Bronchial epithelial cell (primary cell): ENCODE measurements around the gene ATF7. TPM values are rescaled to one million over a fixed set of nuclear protein-coding genes. Genes with fewer than 3 reads are reported as not detected.

Source experiments
- DNase-seq: peaks from one replicate; pipeline ENCODE4 v3.0.0-alpha.2; 2010; ENCODE audit warnings: low read depth
- FAIRE-seq: peaks from 2 replicates; lab custom pipeline; 2011; peaks lifted over from hg19 to GRCh38; lab: Jason Lieb, UNC
- H3K27me3 ChIP-seq: 2 replicates; pipeline ENCODE4 v1.5.1; 2011; ENCODE audit warnings: low read length; ENCODE audit not compliant: control insufficient read depth, insufficient read depth
- H3K36me3 ChIP-seq: 2 replicates; pipeline ENCODE4 v1.5.1; 2011; ENCODE audit warnings: low read length; ENCODE audit not compliant: control insufficient read depth, insufficient read depth
- H3K4me3 ChIP-seq: 2 replicates; pipeline ENCODE4 v1.5.1; 2011; ENCODE audit warnings: mild to moderate bottlenecking, low read depth, low read length, control low read depth
- total RNA-seq: library from RNA; depleted of rRNA; stranded (reverse); fragments of >200 nt; gene quantifications from 2 replicates; pipeline ENCODE4 v1.2.1, GENCODE V29; 2014
- TF ChIP-seq, protein P1 (sequence below): IDR thresholded peaks from 2 replicates; pipeline ENCODE4 v1.5.1; 2011; ENCODE audit warnings: mild to moderate bottlenecking, moderate library complexity, low read length, control low read depth, inconsistent platforms; ENCODE audit not compliant: insufficient read depth, severe bottlenecking

ATF7 gene
- total RNA-seq, 1 donor from 2014 or later = 5.3 TPM

DNA sequence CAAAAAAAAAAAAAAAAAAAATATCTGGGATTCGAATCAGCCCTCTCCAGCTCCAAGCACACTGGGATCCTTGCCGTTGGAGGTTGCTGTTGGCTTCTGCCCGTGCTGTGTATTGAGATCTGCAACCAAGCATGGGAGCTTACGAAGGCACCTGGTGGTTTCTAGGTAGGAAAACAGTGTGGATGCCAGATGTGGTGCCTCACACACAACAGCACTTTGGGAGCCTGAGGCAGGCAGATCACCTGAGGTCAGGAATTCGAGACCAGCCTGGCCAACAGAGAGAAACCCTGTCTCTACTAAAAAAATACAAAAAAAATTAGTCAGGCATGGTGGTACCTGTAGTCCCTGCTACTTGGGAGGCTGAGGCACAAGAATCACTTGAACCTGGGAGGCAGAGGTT lies 47.4 kb downstream of the ATF7 start:
- DNase-seq (no peak), FAIRE-seq (no peak)
- no peak overlapping the region for H3K4me3 ChIP-seq
- TF ChIP-seq, protein P1, sequence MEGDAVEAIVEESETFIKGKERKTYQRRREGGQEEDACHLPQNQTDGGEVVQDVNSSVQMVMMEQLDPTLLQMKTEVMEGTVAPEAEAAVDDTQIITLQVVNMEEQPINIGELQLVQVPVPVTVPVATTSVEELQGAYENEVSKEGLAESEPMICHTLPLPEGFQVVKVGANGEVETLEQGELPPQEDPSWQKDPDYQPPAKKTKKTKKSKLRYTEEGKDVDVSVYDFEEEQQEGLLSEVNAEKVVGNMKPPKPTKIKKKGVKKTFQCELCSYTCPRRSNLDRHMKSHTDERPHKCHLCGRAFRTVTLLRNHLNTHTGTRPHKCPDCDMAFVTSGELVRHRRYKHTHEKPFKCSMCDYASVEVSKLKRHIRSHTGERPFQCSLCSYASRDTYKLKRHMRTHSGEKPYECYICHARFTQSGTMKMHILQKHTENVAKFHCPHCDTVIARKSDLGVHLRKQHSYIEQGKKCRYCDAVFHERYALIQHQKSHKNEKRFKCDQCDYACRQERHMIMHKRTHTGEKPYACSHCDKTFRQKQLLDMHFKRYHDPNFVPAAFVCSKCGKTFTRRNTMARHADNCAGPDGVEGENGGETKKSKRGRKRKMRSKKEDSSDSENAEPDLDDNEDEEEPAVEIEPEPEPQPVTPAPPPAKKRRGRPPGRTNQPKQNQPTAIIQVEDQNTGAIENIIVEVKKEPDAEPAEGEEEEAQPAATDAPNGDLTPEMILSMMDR = no peak
- no peaks in the 10 kb centered on the region for H3K36me3 ChIP-seq
- no peaks in the 10 kb centered on the region for H3K27me3 ChIP-seq

DNA sequence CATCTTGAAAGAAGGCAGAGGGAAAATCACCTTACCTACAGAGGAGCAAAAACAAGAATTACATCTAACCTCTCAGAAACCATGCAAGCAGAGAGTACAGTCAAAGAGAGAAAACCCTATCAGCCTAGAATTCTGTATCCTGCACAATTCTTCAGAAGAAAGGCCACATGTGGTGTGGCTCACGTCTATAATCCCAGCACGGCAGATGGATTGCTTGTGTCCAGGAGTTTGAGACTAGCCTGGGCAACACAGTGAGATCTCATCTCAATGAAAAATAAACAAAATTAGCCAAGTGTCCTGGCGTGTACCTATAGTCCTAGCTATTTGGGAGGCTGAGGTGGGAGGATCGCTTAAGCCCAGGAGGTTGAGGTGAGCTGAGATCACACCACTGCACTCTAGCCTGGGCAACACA lies 48.2 kb downstream of the ATF7 start:
- FAIRE-seq (no peak), DNase-seq (no peak)
- Histone ChIP-seq H3K27me3 (no peaks in the 10 kb centered on the region), H3K4me3 (no peak overlapping the region), H3K36me3 (no peaks in the 10 kb centered on the region)
- TF ChIP-seq, protein P1 = no peak

DNA sequence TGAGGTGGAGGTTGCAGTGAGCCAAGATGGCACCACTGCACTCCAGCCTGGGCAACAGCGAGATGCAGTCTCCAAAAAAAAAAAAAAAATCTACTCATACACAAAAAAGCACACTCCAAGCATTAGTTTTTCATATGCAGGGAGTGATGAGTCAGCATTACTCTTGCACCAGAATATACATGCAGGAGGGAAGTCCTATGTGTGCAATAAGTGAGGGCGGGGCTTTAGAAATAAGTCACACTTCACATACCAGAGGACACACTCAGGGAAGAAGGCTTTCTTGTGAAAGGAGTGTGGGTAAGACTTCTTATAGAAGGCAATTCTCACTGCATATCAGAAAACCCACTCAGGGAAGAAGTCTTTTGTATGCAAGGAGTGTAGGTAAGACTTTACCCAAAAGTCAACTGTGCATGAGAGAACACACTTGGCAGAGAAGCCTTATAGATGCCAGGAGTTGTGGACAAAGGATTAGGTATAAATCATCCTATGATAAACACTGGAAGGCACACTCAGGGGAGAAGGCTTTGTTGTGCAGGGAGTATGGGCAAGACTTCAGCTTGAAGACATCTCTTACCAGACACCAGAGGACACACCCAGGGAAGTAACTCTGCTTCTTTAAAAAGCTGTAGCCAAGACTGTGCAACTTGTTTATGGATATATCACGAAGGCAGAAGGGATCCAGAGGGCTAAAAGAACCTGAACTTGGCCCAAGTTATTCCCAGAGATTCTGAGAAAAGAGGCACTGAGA lies 50.5 kb downstream of the ATF7 start:
- TF ChIP-seq, protein P1 = no peak
- no peak overlapping the region for H3K4me3 ChIP-seq
- H3K27me3 ChIP-seq = no peaks in the 10 kb centered on the region
- FAIRE-seq (no peak), DNase-seq (peak; percentile 97)
- H3K36me3 ChIP-seq = no peaks in the 10 kb centered on the region

DNA sequence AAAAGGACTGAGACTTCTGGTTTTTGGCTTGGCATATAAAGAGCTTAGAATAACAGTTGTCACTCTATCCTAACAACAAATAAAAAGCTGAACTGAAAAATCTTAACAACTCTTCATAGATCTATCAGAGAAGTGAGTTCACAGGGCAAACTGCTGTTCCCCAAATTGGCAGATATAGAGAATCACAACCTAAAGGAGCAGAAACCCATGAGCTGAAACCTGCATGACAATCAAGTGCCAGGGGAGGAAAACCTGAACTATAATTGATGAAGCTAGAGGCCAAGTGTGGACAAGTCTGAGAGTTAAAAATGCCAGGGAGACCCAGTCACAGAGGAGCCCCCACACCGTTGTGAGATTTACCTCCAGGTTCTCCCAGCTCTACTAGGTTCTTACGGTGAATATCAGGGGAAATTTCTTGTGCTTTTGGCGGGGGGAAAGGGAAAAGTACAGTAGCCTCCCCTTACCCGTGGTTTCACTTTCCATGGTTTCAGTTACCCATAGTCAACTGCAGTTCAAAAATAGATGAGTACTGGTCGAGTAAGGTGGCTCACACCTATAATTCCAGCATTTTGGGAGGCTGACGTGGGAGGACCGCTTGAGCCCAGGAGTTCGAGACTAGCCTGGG lies 53.9 kb downstream of the ATF7 start:
- DNase-seq = no peak
- Histone ChIP-seq H3K36me3 (no peaks in the 10 kb centered on the region), H3K4me3 (no peak overlapping the region), H3K27me3 (no peaks in the 10 kb centered on the region)
- no peak for FAIRE-seq
- TF ChIP-seq, protein P1 = no peak

DNA sequence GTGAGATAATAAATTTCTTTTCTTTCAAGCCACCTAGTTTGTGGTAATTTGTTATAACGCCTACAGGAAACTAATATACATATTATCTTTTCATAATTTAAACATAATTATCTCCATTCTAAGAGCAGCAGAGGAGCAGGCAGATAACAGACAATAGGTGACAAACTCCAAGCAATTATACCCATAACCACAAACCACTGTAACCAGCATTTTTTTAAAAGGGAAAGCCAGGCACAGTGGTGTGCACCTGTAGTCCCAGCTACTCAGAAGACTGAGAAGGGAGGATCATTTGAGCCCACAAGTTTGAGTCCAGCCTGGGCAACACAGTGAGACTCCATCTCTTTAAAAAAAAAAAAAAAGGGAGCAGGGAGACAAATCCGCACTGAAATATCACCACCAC lies 54.9 kb downstream of the ATF7 start:
- Histone ChIP-seq H3K27me3 (no peaks in the 10 kb centered on the region), H3K4me3 (no peak overlapping the region), H3K36me3 (no peaks in the 10 kb centered on the region)
- FAIRE-seq = no peak
- DNase-seq = no peak
- TF ChIP-seq, protein P1 = no peak
